Skin of body (tissue), 2 donors: ENCODE data around the gene MYLK. TPM values are rescaled to one million over a fixed set of nuclear protein-coding genes. Genes with fewer than 3 reads are reported as not detected.

Experiments used
- DNase-seq: peaks from one replicate; lab custom pipeline; 2025; lab: John Stamatoyannopoulos, UW
- total RNA-seq: library from RNA; depleted of rRNA; stranded (reverse); fragments of >200 nt; gene quantifications from one replicate; pipeline ENCODE4 v1.2.3, GENCODE V29; 2014

MYLK gene
- total RNA-seq, 1 donor from 2014 or later = 57.6 TPM

DNA sequence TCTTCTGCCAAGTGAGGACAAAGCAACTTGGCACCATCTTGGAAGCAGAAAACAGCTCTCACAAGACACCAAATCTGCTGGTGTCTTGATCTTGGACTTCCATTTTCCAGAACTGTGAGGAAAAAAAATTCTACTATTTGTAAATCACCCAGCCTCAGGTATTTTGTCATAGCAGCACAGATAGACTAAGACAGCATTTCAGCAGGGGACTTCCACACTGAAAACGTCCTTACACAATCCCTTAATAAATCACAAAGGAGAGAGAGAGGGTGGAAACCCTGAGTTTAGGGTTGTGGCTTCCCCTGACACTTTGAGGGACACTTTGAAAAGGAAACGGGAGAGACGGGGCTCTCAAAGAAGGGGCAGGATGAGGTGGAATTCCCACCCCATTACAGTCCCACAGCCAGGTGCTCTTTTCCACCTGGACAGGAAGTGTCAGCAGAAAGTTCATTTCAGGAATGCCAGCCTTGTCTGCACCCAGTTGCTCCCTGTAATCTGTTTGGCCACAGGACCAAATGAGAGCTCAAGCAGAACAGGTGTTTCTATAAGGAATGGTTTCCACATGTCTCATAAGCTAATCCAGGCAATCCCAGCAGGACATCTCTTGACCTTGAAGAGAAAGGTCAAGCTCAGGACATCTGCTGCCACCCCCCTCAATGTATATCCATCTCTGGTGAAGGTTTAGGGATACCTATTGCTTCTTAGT is 51.3 kb downstream of the MYLK start:
- no peak for DNase-seq

GRCh38 chr3:123831420-123831819 is 52.7 kb downstream of the MYLK start:
- no peak for DNase-seq

DNA sequence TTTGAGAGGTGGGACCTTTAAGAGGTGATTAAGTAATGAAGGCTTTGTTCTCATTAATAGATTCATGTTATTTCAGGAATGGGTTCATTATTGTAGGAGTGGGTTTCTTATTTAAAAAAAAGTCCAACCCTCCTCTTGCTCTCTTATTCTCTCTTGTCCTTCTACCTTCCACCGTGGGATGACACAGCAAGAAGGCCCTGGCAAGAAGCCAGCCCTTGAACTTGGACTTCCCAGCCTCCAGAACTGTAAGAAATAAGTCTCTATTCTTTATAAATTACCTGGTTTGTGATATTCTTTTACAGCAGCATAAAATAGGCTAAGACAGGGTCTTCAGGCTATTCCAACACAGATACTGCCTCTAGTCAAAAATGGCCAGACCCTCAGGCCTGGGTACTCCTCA is 62.2 kb downstream of the MYLK start:
- no peak for DNase-seq

DNA sequence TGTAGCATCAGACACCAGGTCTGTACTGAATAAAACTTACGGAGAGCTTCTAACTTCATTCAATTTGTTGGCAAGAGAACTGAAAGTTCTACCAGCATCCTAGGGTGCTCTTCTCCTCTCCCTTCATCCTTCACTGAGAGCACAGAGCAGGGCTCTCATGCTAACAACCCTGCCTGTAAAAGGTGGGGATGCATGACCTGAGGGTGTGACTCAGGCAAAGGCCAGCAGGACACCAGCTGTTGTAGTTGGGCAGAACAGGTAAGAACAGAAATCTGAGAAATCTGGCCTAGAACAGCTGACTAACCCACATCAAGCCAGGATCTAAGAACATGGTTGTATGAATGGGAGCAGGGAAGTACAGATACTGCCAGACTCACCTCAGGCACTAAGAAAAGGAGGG is 64.2 kb downstream of the MYLK start:
- no peak for DNase-seq

DNA sequence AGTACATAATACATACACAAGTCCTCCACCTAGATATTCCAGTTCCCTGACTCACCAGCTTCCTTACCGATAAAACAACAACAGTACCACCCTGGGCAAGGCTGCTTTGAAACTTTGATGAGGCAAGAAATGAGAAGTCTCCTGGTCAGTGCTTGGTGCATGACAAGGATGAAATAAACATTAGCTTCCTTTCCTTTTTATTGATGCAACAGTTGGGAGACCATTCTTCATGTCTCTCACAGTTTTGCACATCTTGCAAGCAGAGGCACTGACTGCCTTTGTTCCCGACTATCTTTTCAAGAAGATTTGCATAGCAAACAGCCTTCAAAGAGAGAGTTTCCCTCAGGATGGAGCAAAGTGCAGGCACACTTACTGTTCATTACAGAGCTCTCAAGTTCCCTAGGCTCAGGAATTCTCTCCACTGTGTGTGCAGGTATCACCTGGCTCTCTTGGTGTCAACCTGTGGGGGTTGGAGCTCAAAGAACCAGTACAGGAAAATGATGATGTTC is 65.2 kb downstream of the MYLK start:
- DNase-seq = no peak

- no peak for DNase-seq
These were observed 65.7 kb downstream of the MYLK start for GRCh38 chr3:123818324-123818920.

DNA sequence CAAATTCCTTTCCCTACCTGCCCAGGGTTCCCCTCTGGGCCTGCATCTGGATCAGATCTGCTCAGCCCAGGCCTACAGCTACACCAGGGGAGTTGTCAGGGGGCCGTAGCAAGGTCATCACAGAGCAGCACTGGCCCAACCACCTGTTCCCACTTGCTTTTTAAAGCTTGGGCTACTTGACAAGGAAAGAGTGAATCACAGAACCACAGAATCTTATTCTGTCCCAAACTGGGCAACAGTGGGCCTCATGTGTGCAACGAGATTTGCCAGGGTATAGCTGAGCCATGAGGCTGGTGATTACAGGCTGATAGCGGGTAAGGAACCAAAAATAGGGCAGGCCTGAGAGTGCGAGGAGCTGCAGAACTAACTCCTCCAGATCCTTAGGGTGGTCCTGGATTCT is 66.7 kb downstream of the MYLK start:
- no peak for DNase-seq

DNA sequence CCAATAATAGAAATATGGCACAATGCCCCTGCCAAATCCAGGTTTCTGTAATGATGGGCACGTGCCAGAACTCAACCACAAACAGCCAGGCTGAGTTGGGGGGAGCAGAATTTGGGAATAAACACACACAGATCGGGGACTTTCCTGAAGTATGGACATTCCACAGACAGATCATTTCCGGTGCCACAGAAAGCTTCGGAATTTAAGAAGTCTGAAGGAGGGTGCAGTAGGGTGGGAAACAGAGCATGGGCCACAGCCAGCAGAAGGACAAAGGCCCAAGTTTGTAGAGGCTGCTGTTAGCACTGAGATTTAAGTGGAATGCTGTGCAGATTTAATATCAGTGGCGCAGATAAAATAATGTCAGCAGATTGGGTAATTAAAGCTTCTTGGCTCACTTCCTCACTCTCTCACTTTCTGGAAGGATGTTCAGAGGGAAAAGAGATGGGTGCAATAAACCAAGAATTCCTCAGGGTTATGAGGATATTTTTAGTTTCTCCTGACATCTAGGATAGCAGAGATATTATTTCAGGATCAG is 67.4 kb downstream of the MYLK start:
- no peak for DNase-seq

DNA sequence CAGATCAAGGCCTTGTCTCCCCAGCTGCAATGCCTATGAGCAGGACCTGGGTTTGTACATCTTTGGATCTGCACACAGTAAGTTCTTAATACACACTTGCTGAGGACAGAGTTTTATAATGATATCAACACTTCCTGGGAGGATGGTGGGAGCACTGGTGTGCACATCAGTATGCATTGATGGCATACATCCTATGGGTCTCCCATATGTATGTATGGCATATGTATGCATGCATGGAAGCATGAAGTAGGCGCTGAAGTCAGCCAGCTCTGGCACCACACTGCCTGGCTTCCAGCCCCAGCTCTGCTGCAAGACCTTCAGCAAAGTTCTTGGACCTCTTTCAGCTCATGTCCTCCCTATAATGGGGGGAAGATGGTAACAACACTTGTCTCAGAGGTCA is 68.2 kb downstream of the MYLK start:
- DNase-seq = no peak

DNA sequence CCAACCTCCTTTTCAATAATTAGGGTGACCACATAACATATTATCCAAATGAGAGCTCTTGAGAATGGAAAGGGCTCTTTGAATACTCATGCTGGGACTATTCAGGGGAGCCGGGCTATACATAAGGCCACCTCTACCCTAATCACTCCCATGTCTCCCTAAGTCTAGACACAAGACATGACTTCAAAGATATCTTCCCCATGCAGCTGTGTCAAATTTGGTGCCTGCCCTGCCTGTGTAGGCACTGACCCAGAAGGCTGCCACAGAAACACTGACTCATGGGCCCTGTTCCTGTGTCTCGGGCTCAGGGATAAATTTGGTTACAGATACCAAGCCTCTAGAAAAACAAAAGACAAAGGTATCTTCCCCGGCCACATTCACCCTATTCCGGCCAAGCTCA is 70.3 kb downstream of the MYLK start:
- no peak for DNase-seq

DNA sequence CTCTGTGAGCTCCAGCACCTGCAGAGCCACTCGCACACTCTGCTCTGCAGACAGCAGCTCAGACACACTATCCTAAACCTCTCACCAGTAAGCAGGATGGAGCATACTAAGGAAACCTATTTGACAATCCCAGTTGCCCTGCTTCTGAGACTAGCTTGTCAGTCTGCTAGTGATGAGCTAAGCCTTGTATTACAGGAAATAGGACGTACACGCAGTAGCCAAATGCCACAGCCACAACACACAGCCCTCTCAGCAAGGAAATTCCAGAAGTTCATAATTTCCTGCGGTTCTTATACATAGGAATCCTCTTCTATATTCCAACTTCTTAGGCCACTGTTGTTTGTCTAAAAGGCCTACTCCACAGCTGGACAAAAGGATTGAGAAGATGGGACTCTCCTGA is 74.5 kb downstream of the MYLK start:
- DNase-seq = peak; percentile 29

- no peak for DNase-seq
These were observed 75.3 kb downstream of the MYLK start for GRCh38 chr3:123808812-123809211.

- DNase-seq = no peak
These were observed 76.3 kb downstream of the MYLK start for GRCh38 chr3:123807820-123808219.

DNA sequence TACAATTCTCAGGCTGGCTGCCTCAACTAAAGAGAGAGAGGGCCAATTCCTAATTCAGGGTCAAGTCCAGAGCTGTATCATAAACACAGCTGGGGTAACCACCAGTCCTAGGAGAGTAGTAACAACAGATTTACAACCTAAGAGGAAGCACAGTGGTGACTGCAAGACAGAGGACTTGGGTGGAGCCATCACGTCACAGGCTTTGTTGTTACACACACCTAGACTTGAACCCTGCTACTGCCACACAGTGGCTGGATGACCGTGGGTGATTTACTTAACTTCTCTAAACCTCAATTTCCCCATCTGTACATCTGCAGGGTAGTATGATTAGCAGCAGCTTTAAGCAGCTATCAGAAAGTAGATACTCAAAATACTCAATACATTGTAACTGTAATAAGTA is 78.6 kb downstream of the MYLK start:
- DNase-seq = no peak

GRCh38 chr3:123805101-123805500 is 79.0 kb downstream of the MYLK start:
- no peak for DNase-seq

- no peak for DNase-seq
These were observed 79.5 kb downstream of the MYLK start for GRCh38 chr3:123804676-123805075.

GRCh38 chr3:123803521-123803920 is 80.6 kb downstream of the MYLK start:
- DNase-seq = no peak

- peak; percentile 36 for DNase-seq
These were observed 82.0 kb downstream of the MYLK start for GRCh38 chr3:123802007-123802625.

GRCh38 chr3:123801474-123801873 is 82.7 kb downstream of the MYLK start:
- DNase-seq = no peak

DNA sequence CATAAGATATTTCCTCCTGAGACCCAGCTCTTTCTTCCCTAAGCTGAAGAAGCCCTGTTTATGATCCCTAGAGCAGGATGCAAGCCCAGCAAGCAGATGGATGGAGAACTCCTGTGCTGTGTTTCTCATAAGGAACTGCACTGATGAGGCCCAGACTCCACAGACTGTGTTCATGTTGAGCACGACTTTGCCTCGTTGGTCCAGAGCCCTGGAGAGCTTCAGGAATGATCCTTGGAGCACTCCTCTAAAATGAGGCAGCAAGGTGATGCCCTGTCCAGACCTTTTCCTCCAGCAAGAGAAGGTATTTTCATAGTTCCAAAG is 83.8 kb downstream of the MYLK start:
- DNase-seq = no peak

GRCh38 chr3:123799544-123800361 is 84.4 kb downstream of the MYLK start:
- DNase-seq = peak; percentile 46

DNA sequence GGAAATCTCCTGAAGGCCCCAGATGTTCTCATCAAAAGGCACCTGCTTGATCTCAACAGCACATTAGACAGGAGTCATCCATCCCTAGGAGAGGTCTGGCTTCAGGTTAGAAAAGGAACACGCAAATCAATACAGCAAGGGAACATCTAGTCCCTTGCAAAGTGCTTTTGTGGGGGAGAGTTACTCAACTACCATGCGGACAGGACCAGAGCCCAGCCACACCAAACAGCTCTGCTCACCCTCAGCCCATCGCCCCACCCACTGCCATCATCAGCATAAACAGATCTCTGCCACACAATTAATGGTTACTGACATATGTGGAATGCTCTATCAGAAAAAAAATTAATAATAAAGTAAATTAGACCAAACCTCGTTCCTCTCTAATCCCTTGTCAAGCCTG is 85.6 kb downstream of the MYLK start:
- no peak for DNase-seq
